Measurements from ENCODE around the gene SIL1. TPM values are rescaled to one million over a fixed set of nuclear protein-coding genes. Genes with fewer than 3 reads are reported as not detected.

Gene SIL1
- total RNA-seq, 1 experiment from 2014 or later, result 10.7 TPM

GRCh38 chr5:139077899-139078298 is 120.3 kb downstream of the SIL1 start (continued):
- TF ChIP-seq E2F4 (CRISPR knock-in tag; IDR thresholded peaks at IDR 0.05; ENCODE audit: borderline replicate concordance, low read depth) (no peak), NR1H2 (CRISPR knock-in tag; IDR thresholded peaks at IDR 0.05) (no peak), ZNF423 (CRISPR knock-in tag; IDR thresholded peaks at IDR 0.05) (no peak), SP1 (CRISPR knock-in tag; conservative IDR thresholded peaks at IDR 0.05) (no peak), RELA (CRISPR knock-in tag; IDR thresholded peaks at IDR 0.05; ENCODE audit: borderline replicate concordance) (no peak), ZNF317 (CRISPR knock-in tag; IDR thresholded peaks at IDR 0.05; ENCODE audit: borderline replicate concordance, low read depth) (no peak), ZNF425 (CRISPR knock-in tag; conservative IDR thresholded peaks at IDR 0.05) (no peak), IRF1 (CRISPR knock-in tag; IDR thresholded peaks at IDR 0.05) (no peak)

GRCh38 chr5:139076111-139076510 is 122.1 kb downstream of the SIL1 start:
- Mint-ChIP-seq H3K27me3 (ENCODE audit: low read depth) (no peaks in the 10 kb centered on the region), H3K4me3 (no peak overlapping the region), H3K4me1 (peaks cover 4% of the 10 kb centered on the region), H3K9me3 (no peaks in the 10 kb centered on the region), H3K36me3 (no peaks in the 10 kb centered on the region), H3K27ac (no peak overlapping the region)
- no peak for DNase-seq (ENCODE audit: low spot score)
- ATAC-seq, result no peak
- ChIA-PET CTCF (no interaction called here), POLR2A (interaction anchor here (0.6 kb wide), 1 partner anchor 22 kb away, joined by 3 read pairs; no protein-coding TSS in a partner anchor)
- TF ChIP-seq PRRX2 (CRISPR knock-in tag; IDR thresholded peaks at IDR 0.05) (no peak), EMX1 (CRISPR knock-in tag; IDR thresholded peaks at IDR 0.05) (no peak), ATF2 (CRISPR knock-in tag; IDR thresholded peaks at IDR 0.05; ENCODE audit: borderline replicate concordance, low read depth) (no peak), FOXK1 (CRISPR knock-in tag; IDR thresholded peaks at IDR 0.05) (no peak), SP1 (CRISPR knock-in tag; conservative IDR thresholded peaks at IDR 0.05) (no peak), PREB (CRISPR knock-in tag; IDR thresholded peaks at IDR 0.05; ENCODE audit: borderline replicate concordance) (no peak), ESRRA (CRISPR knock-in tag; IDR thresholded peaks at IDR 0.05; ENCODE audit: borderline replicate concordance) (no peak), HMGXB4 (CRISPR knock-in tag; IDR thresholded peaks at IDR 0.05) (no peak), ZNF532 (CRISPR knock-in tag; IDR thresholded peaks at IDR 0.05; ENCODE audit: borderline replicate concordance) (no peak), SMAD4 (CRISPR knock-in tag; IDR thresholded peaks at IDR 0.05) (no peak), IRF2 (CRISPR knock-in tag; IDR thresholded peaks at IDR 0.05; ENCODE audit: borderline replicate concordance, low read depth) (no peak), NR2C2 (CRISPR knock-in tag; IDR thresholded peaks at IDR 0.05) (no peak), PRDM15 (CRISPR knock-in tag; IDR thresholded peaks at IDR 0.05) (no peak)

Measured in WTC11 (cell line).